ENCODE results near the gene SMIM24. TPM values are rescaled to one million over a fixed set of nuclear protein-coding genes. Genes with fewer than 3 reads are reported as not detected.

SMIM24 gene
- total and polyA plus RNA-seq, 9 of the 15 experiments (the other 6 are each of a cell fraction or from before 2014, with no cell fraction given) = 0.45 to 12.3 (median 1.4) TPM; not detected in 1

DNA sequence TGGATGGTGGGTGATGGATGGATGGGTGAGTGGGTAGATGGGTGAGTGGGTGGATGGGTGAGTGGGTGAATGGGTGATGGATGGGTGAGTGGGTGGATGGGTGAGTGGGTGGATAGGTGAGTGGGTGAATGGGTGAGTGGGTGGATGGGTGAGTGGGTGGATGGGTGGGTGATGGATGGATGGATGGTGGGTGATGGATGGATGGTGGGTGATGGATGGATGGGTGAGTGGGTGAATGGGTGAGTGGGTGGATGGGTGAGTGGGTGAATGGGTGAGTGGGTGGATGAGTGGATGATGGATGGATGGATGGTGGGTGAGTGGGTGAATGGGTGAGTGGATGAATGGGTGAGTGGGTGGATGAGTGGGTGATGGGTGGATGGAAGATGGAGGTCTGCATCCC, 2.8 kb downstream of the SMIM24 start (continued):
- TF ChIP-seq, protein P1, sequence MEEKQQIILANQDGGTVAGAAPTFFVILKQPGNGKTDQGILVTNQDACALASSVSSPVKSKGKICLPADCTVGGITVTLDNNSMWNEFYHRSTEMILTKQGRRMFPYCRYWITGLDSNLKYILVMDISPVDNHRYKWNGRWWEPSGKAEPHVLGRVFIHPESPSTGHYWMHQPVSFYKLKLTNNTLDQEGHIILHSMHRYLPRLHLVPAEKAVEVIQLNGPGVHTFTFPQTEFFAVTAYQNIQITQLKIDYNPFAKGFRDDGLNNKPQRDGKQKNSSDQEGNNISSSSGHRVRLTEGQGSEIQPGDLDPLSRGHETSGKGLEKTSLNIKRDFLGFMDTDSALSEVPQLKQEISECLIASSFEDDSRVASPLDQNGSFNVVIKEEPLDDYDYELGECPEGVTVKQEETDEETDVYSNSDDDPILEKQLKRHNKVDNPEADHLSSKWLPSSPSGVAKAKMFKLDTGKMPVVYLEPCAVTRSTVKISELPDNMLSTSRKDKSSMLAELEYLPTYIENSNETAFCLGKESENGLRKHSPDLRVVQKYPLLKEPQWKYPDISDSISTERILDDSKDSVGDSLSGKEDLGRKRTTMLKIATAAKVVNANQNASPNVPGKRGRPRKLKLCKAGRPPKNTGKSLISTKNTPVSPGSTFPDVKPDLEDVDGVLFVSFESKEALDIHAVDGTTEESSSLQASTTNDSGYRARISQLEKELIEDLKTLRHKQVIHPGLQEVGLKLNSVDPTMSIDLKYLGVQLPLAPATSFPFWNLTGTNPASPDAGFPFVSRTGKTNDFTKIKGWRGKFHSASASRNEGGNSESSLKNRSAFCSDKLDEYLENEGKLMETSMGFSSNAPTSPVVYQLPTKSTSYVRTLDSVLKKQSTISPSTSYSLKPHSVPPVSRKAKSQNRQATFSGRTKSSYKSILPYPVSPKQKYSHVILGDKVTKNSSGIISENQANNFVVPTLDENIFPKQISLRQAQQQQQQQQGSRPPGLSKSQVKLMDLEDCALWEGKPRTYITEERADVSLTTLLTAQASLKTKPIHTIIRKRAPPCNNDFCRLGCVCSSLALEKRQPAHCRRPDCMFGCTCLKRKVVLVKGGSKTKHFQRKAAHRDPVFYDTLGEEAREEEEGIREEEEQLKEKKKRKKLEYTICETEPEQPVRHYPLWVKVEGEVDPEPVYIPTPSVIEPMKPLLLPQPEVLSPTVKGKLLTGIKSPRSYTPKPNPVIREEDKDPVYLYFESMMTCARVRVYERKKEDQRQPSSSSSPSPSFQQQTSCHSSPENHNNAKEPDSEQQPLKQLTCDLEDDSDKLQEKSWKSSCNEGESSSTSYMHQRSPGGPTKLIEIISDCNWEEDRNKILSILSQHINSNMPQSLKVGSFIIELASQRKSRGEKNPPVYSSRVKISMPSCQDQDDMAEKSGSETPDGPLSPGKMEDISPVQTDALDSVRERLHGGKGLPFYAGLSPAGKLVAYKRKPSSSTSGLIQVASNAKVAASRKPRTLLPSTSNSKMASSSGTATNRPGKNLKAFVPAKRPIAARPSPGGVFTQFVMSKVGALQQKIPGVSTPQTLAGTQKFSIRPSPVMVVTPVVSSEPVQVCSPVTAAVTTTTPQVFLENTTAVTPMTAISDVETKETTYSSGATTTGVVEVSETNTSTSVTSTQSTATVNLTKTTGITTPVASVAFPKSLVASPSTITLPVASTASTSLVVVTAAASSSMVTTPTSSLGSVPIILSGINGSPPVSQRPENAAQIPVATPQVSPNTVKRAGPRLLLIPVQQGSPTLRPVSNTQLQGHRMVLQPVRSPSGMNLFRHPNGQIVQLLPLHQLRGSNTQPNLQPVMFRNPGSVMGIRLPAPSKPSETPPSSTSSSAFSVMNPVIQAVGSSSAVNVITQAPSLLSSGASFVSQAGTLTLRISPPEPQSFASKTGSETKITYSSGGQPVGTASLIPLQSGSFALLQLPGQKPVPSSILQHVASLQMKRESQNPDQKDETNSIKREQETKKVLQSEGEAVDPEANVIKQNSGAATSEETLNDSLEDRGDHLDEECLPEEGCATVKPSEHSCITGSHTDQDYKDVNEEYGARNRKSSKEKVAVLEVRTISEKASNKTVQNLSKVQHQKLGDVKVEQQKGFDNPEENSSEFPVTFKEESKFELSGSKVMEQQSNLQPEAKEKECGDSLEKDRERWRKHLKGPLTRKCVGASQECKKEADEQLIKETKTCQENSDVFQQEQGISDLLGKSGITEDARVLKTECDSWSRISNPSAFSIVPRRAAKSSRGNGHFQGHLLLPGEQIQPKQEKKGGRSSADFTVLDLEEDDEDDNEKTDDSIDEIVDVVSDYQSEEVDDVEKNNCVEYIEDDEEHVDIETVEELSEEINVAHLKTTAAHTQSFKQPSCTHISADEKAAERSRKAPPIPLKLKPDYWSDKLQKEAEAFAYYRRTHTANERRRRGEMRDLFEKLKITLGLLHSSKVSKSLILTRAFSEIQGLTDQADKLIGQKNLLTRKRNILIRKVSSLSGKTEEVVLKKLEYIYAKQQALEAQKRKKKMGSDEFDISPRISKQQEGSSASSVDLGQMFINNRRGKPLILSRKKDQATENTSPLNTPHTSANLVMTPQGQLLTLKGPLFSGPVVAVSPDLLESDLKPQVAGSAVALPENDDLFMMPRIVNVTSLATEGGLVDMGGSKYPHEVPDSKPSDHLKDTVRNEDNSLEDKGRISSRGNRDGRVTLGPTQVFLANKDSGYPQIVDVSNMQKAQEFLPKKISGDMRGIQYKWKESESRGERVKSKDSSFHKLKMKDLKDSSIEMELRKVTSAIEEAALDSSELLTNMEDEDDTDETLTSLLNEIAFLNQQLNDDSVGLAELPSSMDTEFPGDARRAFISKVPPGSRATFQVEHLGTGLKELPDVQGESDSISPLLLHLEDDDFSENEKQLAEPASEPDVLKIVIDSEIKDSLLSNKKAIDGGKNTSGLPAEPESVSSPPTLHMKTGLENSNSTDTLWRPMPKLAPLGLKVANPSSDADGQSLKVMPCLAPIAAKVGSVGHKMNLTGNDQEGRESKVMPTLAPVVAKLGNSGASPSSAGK (IDR thresholded peaks at IDR 0.05) = no peak
- no peak for TF ChIP-seq ZNF282 (CRISPR knock-in tag; IDR thresholded peaks at IDR 0.05)
- no peak for TF ChIP-seq NCOA1 (IDR thresholded peaks at IDR 0.05; ENCODE audit: low read depth)
- TF ChIP-seq, protein P2, sequence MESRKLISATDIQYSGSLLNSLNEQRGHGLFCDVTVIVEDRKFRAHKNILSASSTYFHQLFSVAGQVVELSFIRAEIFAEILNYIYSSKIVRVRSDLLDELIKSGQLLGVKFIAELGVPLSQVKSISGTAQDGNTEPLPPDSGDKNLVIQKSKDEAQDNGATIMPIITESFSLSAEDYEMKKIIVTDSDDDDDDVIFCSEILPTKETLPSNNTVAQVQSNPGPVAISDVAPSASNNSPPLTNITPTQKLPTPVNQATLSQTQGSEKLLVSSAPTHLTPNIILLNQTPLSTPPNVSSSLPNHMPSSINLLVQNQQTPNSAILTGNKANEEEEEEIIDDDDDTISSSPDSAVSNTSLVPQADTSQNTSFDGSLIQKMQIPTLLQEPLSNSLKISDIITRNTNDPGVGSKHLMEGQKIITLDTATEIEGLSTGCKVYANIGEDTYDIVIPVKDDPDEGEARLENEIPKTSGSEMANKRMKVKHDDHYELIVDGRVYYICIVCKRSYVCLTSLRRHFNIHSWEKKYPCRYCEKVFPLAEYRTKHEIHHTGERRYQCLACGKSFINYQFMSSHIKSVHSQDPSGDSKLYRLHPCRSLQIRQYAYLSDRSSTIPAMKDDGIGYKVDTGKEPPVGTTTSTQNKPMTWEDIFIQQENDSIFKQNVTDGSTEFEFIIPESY (CRISPR knock-in tag; IDR thresholded peaks at IDR 0.05) = no peak
- TF ChIP-seq NFYB (IDR thresholded peaks at IDR 0.05; ENCODE audit: extremely low read depth, insufficient read length) = no peak
- no peak for TF ChIP-seq ZNF133 (CRISPR knock-in tag; IDR thresholded peaks at IDR 0.05)
- TF ChIP-seq, protein P3, sequence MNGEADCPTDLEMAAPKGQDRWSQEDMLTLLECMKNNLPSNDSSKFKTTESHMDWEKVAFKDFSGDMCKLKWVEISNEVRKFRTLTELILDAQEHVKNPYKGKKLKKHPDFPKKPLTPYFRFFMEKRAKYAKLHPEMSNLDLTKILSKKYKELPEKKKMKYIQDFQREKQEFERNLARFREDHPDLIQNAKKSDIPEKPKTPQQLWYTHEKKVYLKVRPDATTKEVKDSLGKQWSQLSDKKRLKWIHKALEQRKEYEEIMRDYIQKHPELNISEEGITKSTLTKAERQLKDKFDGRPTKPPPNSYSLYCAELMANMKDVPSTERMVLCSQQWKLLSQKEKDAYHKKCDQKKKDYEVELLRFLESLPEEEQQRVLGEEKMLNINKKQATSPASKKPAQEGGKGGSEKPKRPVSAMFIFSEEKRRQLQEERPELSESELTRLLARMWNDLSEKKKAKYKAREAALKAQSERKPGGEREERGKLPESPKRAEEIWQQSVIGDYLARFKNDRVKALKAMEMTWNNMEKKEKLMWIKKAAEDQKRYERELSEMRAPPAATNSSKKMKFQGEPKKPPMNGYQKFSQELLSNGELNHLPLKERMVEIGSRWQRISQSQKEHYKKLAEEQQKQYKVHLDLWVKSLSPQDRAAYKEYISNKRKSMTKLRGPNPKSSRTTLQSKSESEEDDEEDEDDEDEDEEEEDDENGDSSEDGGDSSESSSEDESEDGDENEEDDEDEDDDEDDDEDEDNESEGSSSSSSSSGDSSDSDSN (IDR thresholded peaks at IDR 0.05; ENCODE audit: borderline replicate concordance in 1 of 2, low read depth in 2 of 2, low read length in 2 of 2) = no peak
- no peak for TF ChIP-seq E2F3 (CRISPR knock-in tag; IDR thresholded peaks at IDR 0.05)
- TF ChIP-seq SIX5 (IDR thresholded peaks at IDR 0.05; ENCODE audit: borderline replicate concordance in 1 of 2, insufficient read depth in 1 of 2, low read depth in 1 of 2, low read length in 2 of 2) = no peak
- TF ChIP-seq SIN3B (IDR thresholded peaks at IDR 0.05; ENCODE audit: low read depth) = no peak
- no peak for TF ChIP-seq ZKSCAN3 (CRISPR knock-in tag; IDR thresholded peaks at IDR 0.05)
- TF ChIP-seq ZNF253 (CRISPR knock-in tag; conservative IDR thresholded peaks at IDR 0.05) = no peak
- TF ChIP-seq TAF1 (IDR thresholded peaks at IDR 0.05; ENCODE audit: control insufficient read depth, extremely low read depth, insufficient read depth, low read length, severe bottlenecking) = no peak
